ENCODE results near the gene PPM1D. TPM values are rescaled to one million over a fixed set of nuclear protein-coding genes. Genes with fewer than 3 reads are reported as not detected.
A peak's percentile ranks its signal among the peaks of the same experiment; 100 is the strongest.

PPM1D gene
- total RNA-seq, 1 experiment from 2014 or later: 17.9 TPM

DNA sequence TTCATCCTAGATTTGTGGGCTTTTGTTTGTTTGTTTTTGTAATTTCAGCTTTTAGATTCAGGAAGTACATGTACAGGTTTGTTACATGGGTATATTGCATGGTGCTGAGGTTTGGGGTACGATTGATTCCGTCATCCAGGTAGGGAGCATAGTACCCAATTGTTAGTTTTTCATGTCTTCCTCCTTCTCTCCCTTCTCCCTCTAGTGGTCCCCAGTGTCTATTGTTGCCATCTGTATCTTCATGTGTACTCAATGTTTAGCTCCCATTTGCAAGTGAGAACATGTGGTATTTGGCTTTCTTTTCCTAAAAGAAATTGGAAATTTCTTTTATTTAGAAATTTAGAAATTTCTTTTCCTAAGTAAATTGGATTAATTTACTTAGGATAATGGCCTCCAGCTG, 40.5 kb downstream of the PPM1D start:
- Histone ChIP-seq H3K4me1 (peaks cover 5% of the 10 kb centered on the region; the same call in 1 of the 2 replicates), H3K27me3 (replicated peaks; ENCODE audit: control insufficient read depth, insufficient read depth, low read length) (no peaks in the 10 kb centered on the region), H3K9me3 (no peaks in the 10 kb centered on the region), H3K4me3 (ENCODE audit: low read depth, low read length) (no peak overlapping the region), H3K36me3 (ENCODE audit: control insufficient read depth, insufficient read depth, low read length) (no peaks in the 10 kb centered on the region)
- intact Hi-C loops (cut with micrococcal nuclease; ENCODE audit: unreplicated experiment): no loop called here
- Mint-ChIP-seq H3K27me3 (ENCODE audit: insufficient read depth, unreplicated experiment) (no peaks in the 10 kb centered on the region), H3K4me3 (ENCODE audit: unreplicated experiment) (no peak overlapping the region), H3K4me1 (ENCODE audit: low read depth, unreplicated experiment) (no peaks in the 10 kb centered on the region), H3K27ac (ENCODE audit: unreplicated experiment) (no peak overlapping the region), H3K36me3 (ENCODE audit: insufficient read depth, unreplicated experiment) (peaks cover 28% of the 10 kb centered on the region), H3K9me3 (ENCODE audit: unreplicated experiment) (no peaks in the 10 kb centered on the region)
- peak in 1 of 2 experiments; percentile 32 for DNase-seq
- POLR2A ChIA-PET: interaction anchor here (1.0 kb wide), 1 partner anchor 41 kb away, joined by 5 read pairs; the partner anchor contains the start of gene PPM1D
- no TSS peak for BruUV-seq (replicated peaks)
- CTCF ChIA-PET: interaction anchor here (0.6 to 1.0 kb wide), 9 partner anchors 9 to 248 kb away, joined by 3 to 14 read pairs (median 4); partner anchors contain the start of genes PPM1D and USP32
- peak; percentile 36 to 78 for TF ChIP-seq CTCF (IDR thresholded peaks at IDR 0.05; ENCODE audit: insufficient read depth in 1 of 2, low read depth in 1 of 2, low read length in 1 of 2, severe bottlenecking in 1 of 2, unreplicated experiment in 1 of 2)

GRCh38 chr17:60641126-60641525, 41.1 kb downstream of the PPM1D start:
- peaks cover 5% of the 10 kb centered on the region; the same call in 1 of the 2 replicates for H3K4me1 ChIP-seq
- Mint-ChIP-seq H3K4me1 (ENCODE audit: low read depth, unreplicated experiment) (no peaks in the 10 kb centered on the region), H3K9me3 (ENCODE audit: unreplicated experiment) (no peaks in the 10 kb centered on the region), H3K4me3 (ENCODE audit: unreplicated experiment) (no peak overlapping the region), H3K36me3 (ENCODE audit: insufficient read depth, unreplicated experiment) (peaks cover 24% of the 10 kb centered on the region), H3K27me3 (ENCODE audit: insufficient read depth, unreplicated experiment) (no peaks in the 10 kb centered on the region), H3K27ac (ENCODE audit: unreplicated experiment) (no peak overlapping the region)
- POLR2A ChIA-PET: interaction anchor here (1.0 kb wide), 1 partner anchor 41 kb away, joined by 5 read pairs; the partner anchor contains the start of gene PPM1D
- BruUV-seq (replicated peaks): no TSS peak
- CTCF ChIA-PET: interaction anchor here (0.6 to 1.0 kb wide), 9 partner anchors 8 to 249 kb away, joined by 3 to 14 read pairs (median 4); partner anchors contain the start of genes PPM1D and USP32
- TF ChIP-seq CTCF (IDR thresholded peaks at IDR 0.05; ENCODE audit: insufficient read depth in 1 of 2, low read depth in 1 of 2, low read length in 1 of 2, severe bottlenecking in 1 of 2, unreplicated experiment in 1 of 2): no peak
- H3K9me3 ChIP-seq: no peaks in the 10 kb centered on the region
- no peaks in the 10 kb centered on the region for H3K27me3 ChIP-seq (replicated peaks; ENCODE audit: control insufficient read depth, insufficient read depth, low read length)
- H3K4me3 ChIP-seq (ENCODE audit: low read depth, low read length): no peak overlapping the region
- H3K36me3 ChIP-seq (ENCODE audit: control insufficient read depth, insufficient read depth, low read length): no peaks in the 10 kb centered on the region
- DNase-seq: no peak
- intact Hi-C loops (cut with micrococcal nuclease; ENCODE audit: unreplicated experiment): no loop called here

DNA sequence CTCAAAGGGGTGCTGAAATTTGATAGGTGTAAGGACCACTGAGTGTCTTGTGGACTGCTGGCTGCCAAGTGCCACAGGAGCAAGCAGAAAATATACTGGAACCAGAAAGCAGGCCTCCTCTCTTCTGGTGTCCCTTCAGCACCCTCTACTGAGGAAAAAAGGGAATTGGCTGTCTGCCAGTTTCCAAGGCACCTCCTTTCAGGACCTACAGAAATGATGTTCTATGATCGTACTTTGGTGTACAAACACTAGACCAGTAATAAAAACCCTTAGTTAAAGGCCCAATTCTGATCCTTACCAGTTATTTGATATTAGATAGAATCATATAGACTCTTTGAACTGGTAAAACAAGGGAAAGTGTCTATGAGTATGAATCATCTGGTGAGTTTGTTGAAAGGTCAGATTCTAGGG, 41.8 kb downstream of the PPM1D start:
- no peaks in the 10 kb centered on the region for H3K27me3 Mint-ChIP-seq (ENCODE audit: insufficient read depth, unreplicated experiment)
- Histone ChIP-seq H3K27me3 (replicated peaks; ENCODE audit: control insufficient read depth, insufficient read depth, low read length) (no peaks in the 10 kb centered on the region), H3K4me3 (ENCODE audit: low read depth, low read length) (no peak overlapping the region), H3K9me3 (no peaks in the 10 kb centered on the region), H3K36me3 (ENCODE audit: control insufficient read depth, insufficient read depth, low read length) (no peaks in the 10 kb centered on the region), H3K4me1 (peaks cover 5% of the 10 kb centered on the region; the same call in 1 of the 2 replicates)
- no peaks in the 10 kb centered on the region for H3K4me1 Mint-ChIP-seq (ENCODE audit: low read depth, unreplicated experiment)
- ChIA-PET POLR2A (no interaction called here), CTCF (no interaction called here)
- intact Hi-C loops (cut with micrococcal nuclease; ENCODE audit: unreplicated experiment): no loop called here
- peaks cover 19% of the 10 kb centered on the region for H3K36me3 Mint-ChIP-seq (ENCODE audit: insufficient read depth, unreplicated experiment)
- no peaks in the 10 kb centered on the region for H3K9me3 Mint-ChIP-seq (ENCODE audit: unreplicated experiment)
- no peak overlapping the region for H3K27ac Mint-ChIP-seq (ENCODE audit: unreplicated experiment)
- no peak overlapping the region for H3K4me3 Mint-ChIP-seq (ENCODE audit: unreplicated experiment)
- DNase-seq: peak; percentile 76 to 79
- peak; percentile 85 for TF ChIP-seq CTCF (IDR thresholded peaks at IDR 0.05; ENCODE audit: insufficient read depth in 1 of 2, low read depth in 1 of 2, low read length in 1 of 2, severe bottlenecking in 1 of 2, unreplicated experiment in 1 of 2)
- no TSS peak for BruUV-seq (replicated peaks)
